OCI-LY7 (cell line): ENCODE results near the gene TRIM59. TPM values are rescaled to one million over a fixed set of nuclear protein-coding genes. Genes with fewer than 3 reads are reported as not detected.

ENCODE experiments used
- BruUV-seq: library from RNA; stranded (reverse); fragments of 400-500 nt; replicated peaks from 2 replicates; lab custom pipeline; 2021; lab: Mats Ljungman, UMichigan
- CTCF ChIA-PET: fragments of 300-600 bp; sonication (Branson Sonifier 250); formaldehyde crosslinking; loops from one replicate; lab custom pipeline; 2022; ENCODE audit warnings: antibody characterized with exemption; ENCODE audit not compliant: unreplicated experiment; lab: Charles Lee
- POLR2A ChIA-PET: fragments of 300-600 bp; sonication (Branson Sonifier 250); formaldehyde crosslinking; loops from one replicate; lab custom pipeline; 2022; ENCODE audit warnings: antibody characterized with exemption; lab: Charles Lee
- DNase-seq: peaks from one replicate; pipeline ENCODE4 v3.0.0-alpha.2; 2015; ENCODE audit warnings: low spot score
- H2AFZ ChIP-seq: fragments of 200-600 bp; sonication (generic), shearing (Covaris generic); 2 replicates; pipeline ENCODE4 v1.6.1; 2014; ENCODE audit warnings: mild to moderate bottlenecking, antibody characterized with exemption, low read length, moderate library complexity
- H3K27ac ChIP-seq: fragments of 200-600 bp; sonication (generic); 2 replicates; pipeline ENCODE4 v1.5.1; 2014; ENCODE audit warnings: mixed run types, low read depth, mild to moderate bottlenecking, moderate library complexity, low read length, inconsistent platforms; ENCODE audit not compliant: poor library complexity, severe bottlenecking
- H3K36me3 ChIP-seq: fragments of 200-600 bp; sonication (generic); 2 replicates; pipeline ENCODE4 v1.6.1; 2014; ENCODE audit warnings: mild to moderate bottlenecking, antibody characterized with exemption, low read length, moderate library complexity, mixed read lengths; ENCODE audit not compliant: insufficient read depth
- H3K4me1 ChIP-seq: fragments of 200-600 bp; sonication (generic); 2 replicates; pipeline ENCODE4 v1.5.1; 2014; ENCODE audit warnings: mild to moderate bottlenecking, low read length; ENCODE audit not compliant: insufficient read depth, poor library complexity, severe bottlenecking
- H3K4me2 ChIP-seq: fragments of 200-600 bp; sonication (generic); 2 replicates; pipeline ENCODE4 v1.6.1; 2014; ENCODE audit warnings: mild to moderate bottlenecking, low read length
- H3K4me3 ChIP-seq: fragments of 200-600 bp; sonication (generic); 2 replicates; pipeline ENCODE4 v1.5.1; 2014; ENCODE audit warnings: mild to moderate bottlenecking, low read depth, low read length; ENCODE audit not compliant: poor library complexity, severe bottlenecking
- H3K79me2 ChIP-seq: fragments of 200-600 bp; sonication (generic); 2 replicates; pipeline ENCODE4 v1.6.1; 2016; ENCODE audit warnings: low read depth, mild to moderate bottlenecking, low read length, moderate library complexity, mixed read lengths; ENCODE audit not compliant: insufficient read depth
- H3K9me2 ChIP-seq: fragments of 200-600 bp; sonication (generic); 2 replicates; pipeline ENCODE4 v1.6.1; 2016; ENCODE audit warnings: mild to moderate bottlenecking, low read length, mixed read lengths; ENCODE audit not compliant: insufficient read depth
- H3K9me3 ChIP-seq: fragments of 200-600 bp; sonication (generic); 2 replicates; pipeline ENCODE4 v1.6.1; 2014; ENCODE audit warnings: mild to moderate bottlenecking, mixed run types, low read length, mixed read lengths
- H4K20me1 ChIP-seq: fragments of 200-600 bp; sonication (generic); 2 replicates; pipeline ENCODE4 v1.6.1; 2014; ENCODE audit warnings: mild to moderate bottlenecking, antibody characterized with exemption, low read length, moderate library complexity, mixed read lengths; ENCODE audit not compliant: insufficient read depth
- CTCF ChIP-seq: fragments of 200-600 bp; sonication (generic); conservative IDR thresholded peaks from 2 replicates; pipeline ENCODE4 v1.5.1; 2014; ENCODE audit warnings: mild to moderate bottlenecking, antibody characterized with exemption, low read length, moderate library complexity, mixed read lengths
- EZH2phosphoT487 ChIP-seq: fragments of 200-600 bp; sonication (generic); IDR thresholded peaks from 2 replicates; pipeline ENCODE4 v1.6.1; 2018; ENCODE audit warnings: low read depth, borderline replicate concordance, mild to moderate bottlenecking, mixed run types, antibody characterized with exemption, low read length, moderate library complexity, mixed read lengths
- intact Hi-C: fragments of 100-400 bp; cut with micrococcal nuclease; formaldehyde crosslinking; loops from one replicate; pipeline ENCODE4 v1.10.0; 2022; ENCODE audit not compliant: unreplicated experiment
- total RNA-seq, 2 experiments: library from RNA; depleted of rRNA in 1 of 2; stranded (reverse); fragments of >200 nt in 1 of 2; shearing (Covaris generic) in 1 of 2; gene quantifications; 2 replicates each; pipeline ENCODE4 v1.2.3, GENCODE V29; 2014 to 2022

The TRIM59 gene
- total RNA-seq, 2 experiments from 2014 or later: 28.7 to 46.9 TPM

DNA sequence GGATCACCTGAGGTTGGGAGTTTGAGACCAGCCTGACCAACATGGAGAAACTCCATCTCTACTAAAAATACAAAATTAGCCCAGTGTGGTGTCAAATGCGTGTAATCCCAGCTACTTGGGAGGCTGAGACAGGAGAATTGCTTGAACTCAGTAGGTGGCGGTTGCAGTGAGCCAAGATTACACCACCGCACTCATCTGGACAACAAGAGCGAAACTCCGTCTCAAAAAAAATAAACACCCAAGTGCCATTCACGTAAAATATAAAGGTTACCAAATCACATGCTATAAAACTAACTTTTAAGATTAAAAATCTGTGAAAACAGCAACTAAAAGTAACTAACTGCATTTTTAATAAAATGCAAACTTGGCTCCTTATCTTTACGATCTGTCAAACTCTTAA, 8.9 kb downstream of the TRIM59 start:
- Histone ChIP-seq H3K27ac (no peak overlapping the region), H3K36me3 (peaks cover 97% of the 10 kb centered on the region), H3K9me2 (no peaks in the 10 kb centered on the region), H3K4me3 (no peak overlapping the region), H4K20me1 (no peaks in the 10 kb centered on the region), H3K4me2 (no peak overlapping the region), H3K4me1 (peaks cover 15% of the 10 kb centered on the region), H2AFZ (no peak overlapping the region), H3K9me3 (peaks cover 21% of the 10 kb centered on the region; the same call in 1 of the 2 replicates), H3K79me2 (peaks cover 98% of the 10 kb centered on the region)
- ChIA-PET CTCF (no interaction called here), POLR2A (no interaction called here)
- TF ChIP-seq EZH2phosphoT487 (no peak), CTCF (no peak)
- DNase-seq: no peak
- intact Hi-C loops: loop anchor here (10.0 kb wide), 1 partner anchor 784 kb away; the partner anchor contains the start of gene NMD3
- no TSS peak for BruUV-seq

GRCh38 chr3:160437083-160437455, 12.5 kb downstream of the TRIM59 start:
- H2AFZ ChIP-seq: no peak overlapping the region
- intact Hi-C loops: no loop called here
- ChIA-PET POLR2A (interaction anchor here (0.6 to 3.5 kb wide), 3 partner anchors 9 to 17 kb away, joined by 3 to 22 read pairs (median 8); no protein-coding TSS in a partner anchor), CTCF (no interaction called here)
- peaks cover 26% of the 10 kb centered on the region; the same call in 1 of the 2 replicates for H4K20me1 ChIP-seq
- H3K4me2 ChIP-seq: no peak overlapping the region
- H3K4me1 ChIP-seq: peaks cover 13% of the 10 kb centered on the region
- peaks cover 98% of the 10 kb centered on the region for H3K79me2 ChIP-seq
- H3K4me3 ChIP-seq: no peak overlapping the region
- H3K9me2 ChIP-seq: no peaks in the 10 kb centered on the region
- no peak for DNase-seq
- no peak overlapping the region for H3K27ac ChIP-seq
- H3K9me3 ChIP-seq: peaks cover 5% of the 10 kb centered on the region; the same call in 1 of the 2 replicates
- peaks cover 98% of the 10 kb centered on the region for H3K36me3 ChIP-seq
- TF ChIP-seq CTCF (no peak), EZH2phosphoT487 (no peak)
- no TSS peak for BruUV-seq

- CTCF ChIA-PET: no interaction called here
- intact Hi-C loops: no loop called here
- peaks cover 27% of the 10 kb centered on the region; the same call in 1 of the 2 replicates for H4K20me1 ChIP-seq
- DNase-seq: no peak
- 0 out of 2 replicates have a peak overlapping the region, but pooled peaks have one; percentile 17 for H3K4me2 ChIP-seq
- TF ChIP-seq CTCF (no peak), EZH2phosphoT487 (no peak)
- H3K36me3 ChIP-seq: peaks cover 98% of the 10 kb centered on the region
- BruUV-seq: no TSS peak
- H3K9me2 ChIP-seq: no peaks in the 10 kb centered on the region
- POLR2A ChIA-PET: interaction anchor here (0.7 to 3.5 kb wide), 8 partner anchors 9 to 36 kb away, joined by 3 to 22 read pairs (median 7); partner anchors contain the start of gene TRIM59
- H2AFZ ChIP-seq: no peak overlapping the region
- H3K9me3 ChIP-seq: peaks cover 5% of the 10 kb centered on the region; the same call in 1 of the 2 replicates
- peaks cover 97% of the 10 kb centered on the region for H3K79me2 ChIP-seq
- peaks cover 13% of the 10 kb centered on the region for H3K4me1 ChIP-seq
- no peak overlapping the region for H3K4me3 ChIP-seq
- H3K27ac ChIP-seq: peak overlapping the region; percentile 8
Observed at GRCh38 chr3:160435747-160436146, 13.8 kb downstream of the TRIM59 start.
